ENCODE data around the gene UBE2C. TPM values are rescaled to one million over a fixed set of nuclear protein-coding genes. Genes with fewer than 3 reads are reported as not detected.

Gene UBE2C
- total RNA-seq, 2 experiments from 2014 or later, result 0.52 to 0.64 TPM

DNA sequence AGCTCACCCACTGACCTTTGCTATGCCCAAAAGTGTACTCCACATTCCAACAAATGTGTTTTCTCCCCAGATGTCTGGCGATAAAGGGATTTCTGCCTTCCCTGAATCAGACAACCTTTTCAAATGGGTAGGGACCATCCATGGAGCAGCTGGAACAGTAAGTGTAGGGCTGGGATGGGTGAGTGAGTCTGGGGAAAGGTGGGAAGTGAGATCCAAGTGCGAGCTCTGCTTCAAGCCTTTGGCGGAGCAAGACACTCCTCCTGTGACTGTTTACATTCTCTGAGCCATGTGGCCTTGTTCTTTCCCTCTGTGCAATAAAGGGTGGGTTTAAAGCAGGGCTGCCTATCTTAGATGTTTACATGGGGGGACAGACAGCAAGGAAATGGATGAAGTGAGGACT, 1.9 kb downstream of the UBE2C start:
- peaks cover 16% of the 10 kb centered on the region for H3K4me1 ChIP-seq (ENCODE audit: insufficient read depth, low read length)
- no peak for DNase-seq
- H3K4me3 ChIP-seq (ENCODE audit: low read length), result no peak overlapping the region
- H3K4me3 Mint-ChIP-seq, result no peak overlapping the region
- CTCF ChIA-PET, result interaction anchor here (1.0 kb wide), 1 partner anchor 15 kb away, joined by 4 read pairs; no protein-coding TSS in a partner anchor
- H3K9me3 Mint-ChIP-seq, result no peaks in the 10 kb centered on the region
- POLR2A ChIA-PET, result no interaction called here
- no peak overlapping the region for H3K27ac ChIP-seq (ENCODE audit: low read depth in 1 of 2, low read length in 2 of 2)
- no peaks in the 10 kb centered on the region for H3K9me3 ChIP-seq (ENCODE audit: control insufficient read depth in 1 of 2, insufficient read depth in 1 of 2, low read length in 2 of 2)
- no peak overlapping the region for H3K27ac Mint-ChIP-seq
- peaks cover 21% of the 10 kb centered on the region for H3K36me3 ChIP-seq (ENCODE audit: insufficient read depth, low read length)
- TF ChIP-seq, protein P1, sequence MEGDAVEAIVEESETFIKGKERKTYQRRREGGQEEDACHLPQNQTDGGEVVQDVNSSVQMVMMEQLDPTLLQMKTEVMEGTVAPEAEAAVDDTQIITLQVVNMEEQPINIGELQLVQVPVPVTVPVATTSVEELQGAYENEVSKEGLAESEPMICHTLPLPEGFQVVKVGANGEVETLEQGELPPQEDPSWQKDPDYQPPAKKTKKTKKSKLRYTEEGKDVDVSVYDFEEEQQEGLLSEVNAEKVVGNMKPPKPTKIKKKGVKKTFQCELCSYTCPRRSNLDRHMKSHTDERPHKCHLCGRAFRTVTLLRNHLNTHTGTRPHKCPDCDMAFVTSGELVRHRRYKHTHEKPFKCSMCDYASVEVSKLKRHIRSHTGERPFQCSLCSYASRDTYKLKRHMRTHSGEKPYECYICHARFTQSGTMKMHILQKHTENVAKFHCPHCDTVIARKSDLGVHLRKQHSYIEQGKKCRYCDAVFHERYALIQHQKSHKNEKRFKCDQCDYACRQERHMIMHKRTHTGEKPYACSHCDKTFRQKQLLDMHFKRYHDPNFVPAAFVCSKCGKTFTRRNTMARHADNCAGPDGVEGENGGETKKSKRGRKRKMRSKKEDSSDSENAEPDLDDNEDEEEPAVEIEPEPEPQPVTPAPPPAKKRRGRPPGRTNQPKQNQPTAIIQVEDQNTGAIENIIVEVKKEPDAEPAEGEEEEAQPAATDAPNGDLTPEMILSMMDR (IDR thresholded peaks at IDR 0.05), result no peak
- intact Hi-C loops (cut with DNase I, micrococcal nuclease), result loop anchor here in 1 of 2 experiments (5.0 kb wide), 2 partner anchors 43 to 78 kb away; partner anchors contain the start of genes ACOT8, CTSA, NEURL2 and ZSWIM3
- H3K36me3 Mint-ChIP-seq (ENCODE audit: low read depth), result peaks cover 27% of the 10 kb centered on the region
- peaks cover 6% of the 10 kb centered on the region for H3K27me3 Mint-ChIP-seq
- no peak for ATAC-seq (ENCODE audit: poor library complexity)
- H3K4me1 Mint-ChIP-seq (ENCODE audit: low read depth), result peaks cover 15% of the 10 kb centered on the region
- no peaks in the 10 kb centered on the region for H3K27me3 ChIP-seq (ENCODE audit: control insufficient read depth in 1 of 2, insufficient read depth in 2 of 2, low read length in 2 of 2)

DNA sequence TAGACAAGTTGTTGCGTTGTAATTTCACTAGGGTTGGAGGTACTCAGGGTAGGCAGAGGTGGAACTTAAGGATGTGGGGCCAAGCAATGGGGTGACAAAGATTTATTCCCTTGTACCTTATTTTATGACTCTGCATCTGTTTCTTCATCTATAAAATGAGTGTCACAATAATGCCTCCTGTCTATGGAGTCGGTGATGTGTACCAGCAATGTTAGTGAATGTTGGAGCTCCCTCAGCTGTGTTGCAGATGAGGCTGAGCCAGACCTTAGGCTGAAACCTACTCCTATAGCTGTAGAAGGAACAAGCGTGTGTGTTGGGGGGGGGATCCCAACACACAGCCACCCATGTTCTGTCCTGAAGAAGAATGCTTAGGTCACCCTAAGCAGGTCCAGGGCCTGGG, 4.5 kb downstream of the UBE2C start:
- H3K9me3 ChIP-seq (ENCODE audit: control insufficient read depth in 1 of 2, insufficient read depth in 1 of 2, low read length in 2 of 2), result no peaks in the 10 kb centered on the region
- intact Hi-C loops (cut with DNase I, micrococcal nuclease), result no loop called here
- peaks cover 12% of the 10 kb centered on the region for H3K4me1 ChIP-seq (ENCODE audit: insufficient read depth, low read length)
- no peak overlapping the region for H3K27ac ChIP-seq (ENCODE audit: low read depth in 1 of 2, low read length in 2 of 2)
- no peaks in the 10 kb centered on the region for H3K27me3 ChIP-seq (ENCODE audit: control insufficient read depth in 1 of 2, insufficient read depth in 2 of 2, low read length in 2 of 2)
- peaks cover 17% of the 10 kb centered on the region for H3K27me3 Mint-ChIP-seq
- no peaks in the 10 kb centered on the region for H3K36me3 ChIP-seq (ENCODE audit: insufficient read depth, low read length)
- H3K4me1 Mint-ChIP-seq (ENCODE audit: low read depth), result peaks cover 9% of the 10 kb centered on the region
- no peak overlapping the region for H3K4me3 ChIP-seq (ENCODE audit: low read length)
- TF ChIP-seq, protein P1 (IDR thresholded peaks at IDR 0.05), result no peak
- no peak for ATAC-seq (ENCODE audit: poor library complexity)
- H3K9me3 Mint-ChIP-seq, result no peaks in the 10 kb centered on the region
- peaks cover 5% of the 10 kb centered on the region for H3K36me3 Mint-ChIP-seq (ENCODE audit: low read depth)
- no peak for DNase-seq
- ChIA-PET POLR2A (no interaction called here), CTCF (interaction anchor here (0.7 kb wide), 1 partner anchor 11 kb away, joined by 3 read pairs; no protein-coding TSS in a partner anchor)
- H3K4me3 Mint-ChIP-seq, result no peak overlapping the region
- no peak overlapping the region for H3K27ac Mint-ChIP-seq

DNA sequence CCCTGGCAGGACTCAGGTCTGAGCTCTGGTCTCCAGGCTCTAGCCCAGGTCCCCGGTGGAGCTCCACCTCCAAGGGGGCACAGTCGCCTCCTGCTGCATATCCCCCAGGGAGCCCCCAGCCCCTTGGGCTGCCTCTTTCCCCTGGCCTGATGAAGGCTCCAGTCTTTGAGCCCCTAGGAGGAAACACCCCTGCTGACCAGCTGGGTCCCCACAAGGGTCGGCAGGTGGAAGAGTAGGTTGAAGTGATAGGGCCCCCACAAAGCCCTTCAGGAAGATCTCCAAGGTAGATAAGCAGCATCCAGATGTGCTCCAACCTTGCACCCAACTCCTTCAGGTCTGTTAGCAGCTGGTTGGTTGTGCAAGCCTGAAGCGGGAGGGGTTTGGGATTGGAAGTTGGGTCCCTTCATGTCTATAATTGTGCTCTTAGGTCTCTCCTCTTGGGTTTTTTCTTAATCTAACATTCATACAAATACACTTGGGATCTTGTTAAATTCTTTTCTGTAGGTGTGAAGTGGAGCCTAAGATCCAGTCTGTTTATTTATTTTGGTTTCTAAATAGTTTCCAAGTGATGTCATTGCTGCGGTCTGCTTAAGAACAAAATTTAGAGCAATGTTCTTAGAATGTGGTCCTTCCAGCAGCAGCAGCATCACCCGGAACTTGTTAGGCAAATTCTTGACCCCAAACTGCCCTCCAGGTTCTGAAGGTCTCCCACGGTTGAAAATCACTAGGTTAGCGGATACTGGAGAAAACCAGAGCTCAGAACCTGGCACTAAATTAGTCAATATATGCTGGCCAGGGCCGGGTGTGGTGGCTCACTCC, 5.1 kb downstream of the UBE2C start:
- Mint-ChIP-seq H3K36me3 (ENCODE audit: low read depth) (no peaks in the 10 kb centered on the region), H3K27ac (no peak overlapping the region), H3K9me3 (no peaks in the 10 kb centered on the region), H3K4me1 (ENCODE audit: low read depth) (peaks cover 2% of the 10 kb centered on the region), H3K27me3 (peaks cover 24% of the 10 kb centered on the region), H3K4me3 (no peak overlapping the region)
- POLR2A ChIA-PET, result no interaction called here
- Histone ChIP-seq H3K4me1 (ENCODE audit: insufficient read depth, low read length) (peaks cover 8% of the 10 kb centered on the region), H3K27me3 (ENCODE audit: control insufficient read depth in 1 of 2, insufficient read depth in 2 of 2, low read length in 2 of 2) (peaks cover under 1 to 2% of the 10 kb centered on the region in 2 experiments), H3K36me3 (ENCODE audit: insufficient read depth, low read length) (no peaks in the 10 kb centered on the region), H3K9me3 (ENCODE audit: control insufficient read depth in 1 of 2, insufficient read depth in 1 of 2, low read length in 2 of 2) (no peaks in the 10 kb centered on the region), H3K4me3 (ENCODE audit: low read length) (no peak overlapping the region), H3K27ac (ENCODE audit: low read depth in 1 of 2, low read length in 2 of 2) (no peak overlapping the region)
- CTCF ChIA-PET, result interaction anchor here (0.7 kb wide), 1 partner anchor 12 kb away, joined by 3 read pairs; no protein-coding TSS in a partner anchor
- TF ChIP-seq, protein P1 (IDR thresholded peaks at IDR 0.05), result no peak
- intact Hi-C loops (cut with DNase I, micrococcal nuclease), result no loop called here
- ATAC-seq (ENCODE audit: poor library complexity), result no peak
- DNase-seq, result no peak
